Measurements from ENCODE around the gene CLTCL1.
A peak's percentile ranks its signal among the peaks of the same experiment; 100 is the strongest.
"Not testable (repeated sequence)": the region's sequence is repeated elsewhere in the genome, so short reads cannot be mapped to it uniquely, and the experiment has no call there.

Gene CLTCL1

DNA sequence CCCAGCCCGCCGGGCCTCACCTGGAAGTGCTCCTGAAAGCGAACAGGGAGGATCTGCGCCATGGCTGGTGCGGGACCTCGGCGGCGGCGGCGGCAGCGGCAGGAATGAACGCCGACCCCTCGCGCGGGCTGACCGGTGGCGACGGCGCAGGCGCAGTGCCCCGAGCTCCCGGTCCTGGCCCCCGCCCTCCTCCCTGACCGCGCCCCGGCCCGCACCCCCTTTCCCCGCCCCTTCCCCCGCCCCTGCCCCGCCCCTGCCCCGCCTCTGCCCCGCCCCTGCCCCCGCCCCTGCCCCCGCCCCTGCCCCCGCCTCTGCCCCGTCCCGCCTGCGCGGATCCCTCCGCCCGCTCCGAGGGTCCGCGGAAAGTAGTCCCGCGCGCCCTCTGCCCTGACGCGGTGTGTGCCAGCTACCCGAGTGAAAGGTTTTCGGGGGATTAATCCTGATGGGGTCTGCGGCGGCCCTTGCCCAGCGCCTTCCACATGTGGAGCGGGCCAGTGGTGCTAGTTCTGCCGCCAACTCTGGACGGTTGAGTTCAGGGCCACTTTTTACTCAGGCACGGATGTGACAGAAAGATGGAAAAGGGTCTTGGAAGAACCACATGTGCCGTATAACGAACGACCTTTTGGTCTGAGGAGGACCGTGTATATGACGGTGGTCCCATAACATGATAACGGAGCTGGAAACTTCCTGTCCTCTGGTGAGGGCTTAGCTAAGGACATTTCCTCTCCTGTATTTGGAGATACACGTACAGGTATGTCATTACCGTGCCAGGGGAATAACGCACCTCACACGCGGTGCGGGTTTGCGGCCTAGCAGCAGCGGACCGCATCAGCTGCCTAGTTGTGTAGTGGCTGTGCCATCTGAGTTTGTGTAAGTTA is at the start of gene CLTCL1:
Gene CLTCL1, minus strand, starts transcription at position 140 of the 878 bp plus-strand sequence. Its CDS starts 78 bp downstream, at position 62.
- peaks cover 25% of the 10 kb centered on the region for H3K4me1 Mint-ChIP-seq (ENCODE audit: low read depth)
- peak; percentile 82 for DNase-seq
- H3K36me3 Mint-ChIP-seq (ENCODE audit: low read depth): peaks cover 2% of the 10 kb centered on the region
- H3K9me3 Mint-ChIP-seq: no peaks in the 10 kb centered on the region
- H3K27ac Mint-ChIP-seq: peak within 1 kb of the TSS; percentile 66
- peaks cover 27% of the 10 kb centered on the region for H3K27me3 Mint-ChIP-seq
- peak within 1 kb of the TSS; percentile 86 for H3K4me3 Mint-ChIP-seq

DNA sequence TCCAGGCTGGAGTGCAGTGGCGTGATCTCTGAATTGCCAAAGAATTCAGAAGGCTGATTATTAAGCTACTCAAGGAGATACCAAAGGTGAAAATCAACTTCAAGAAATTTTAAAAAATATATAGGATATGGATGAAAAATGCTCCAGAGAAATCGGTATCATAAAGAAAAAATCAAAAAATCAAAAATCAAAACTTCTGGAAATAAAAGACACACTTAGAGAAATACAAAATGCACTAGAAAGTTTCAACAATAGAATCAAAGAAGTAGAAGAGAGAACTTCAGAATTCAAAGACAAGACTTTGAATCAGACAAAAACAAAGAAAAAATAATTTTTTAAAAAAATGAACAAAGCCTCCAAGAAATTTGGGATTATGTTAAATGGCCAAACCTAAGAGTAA is 45.6 kb upstream of the CLTCL1 start:
- H3K4me3 Mint-ChIP-seq: no peak overlapping the region
- H3K4me1 Mint-ChIP-seq (ENCODE audit: low read depth): no peaks in the 10 kb centered on the region
- DNase-seq: no peak
- no peaks in the 10 kb centered on the region for H3K27me3 Mint-ChIP-seq
- no peak overlapping the region for H3K27ac Mint-ChIP-seq
- peaks cover 98% of the 10 kb centered on the region for H3K36me3 Mint-ChIP-seq (ENCODE audit: low read depth)
- peaks cover 47% of the 10 kb centered on the region for H3K9me3 Mint-ChIP-seq

DNA sequence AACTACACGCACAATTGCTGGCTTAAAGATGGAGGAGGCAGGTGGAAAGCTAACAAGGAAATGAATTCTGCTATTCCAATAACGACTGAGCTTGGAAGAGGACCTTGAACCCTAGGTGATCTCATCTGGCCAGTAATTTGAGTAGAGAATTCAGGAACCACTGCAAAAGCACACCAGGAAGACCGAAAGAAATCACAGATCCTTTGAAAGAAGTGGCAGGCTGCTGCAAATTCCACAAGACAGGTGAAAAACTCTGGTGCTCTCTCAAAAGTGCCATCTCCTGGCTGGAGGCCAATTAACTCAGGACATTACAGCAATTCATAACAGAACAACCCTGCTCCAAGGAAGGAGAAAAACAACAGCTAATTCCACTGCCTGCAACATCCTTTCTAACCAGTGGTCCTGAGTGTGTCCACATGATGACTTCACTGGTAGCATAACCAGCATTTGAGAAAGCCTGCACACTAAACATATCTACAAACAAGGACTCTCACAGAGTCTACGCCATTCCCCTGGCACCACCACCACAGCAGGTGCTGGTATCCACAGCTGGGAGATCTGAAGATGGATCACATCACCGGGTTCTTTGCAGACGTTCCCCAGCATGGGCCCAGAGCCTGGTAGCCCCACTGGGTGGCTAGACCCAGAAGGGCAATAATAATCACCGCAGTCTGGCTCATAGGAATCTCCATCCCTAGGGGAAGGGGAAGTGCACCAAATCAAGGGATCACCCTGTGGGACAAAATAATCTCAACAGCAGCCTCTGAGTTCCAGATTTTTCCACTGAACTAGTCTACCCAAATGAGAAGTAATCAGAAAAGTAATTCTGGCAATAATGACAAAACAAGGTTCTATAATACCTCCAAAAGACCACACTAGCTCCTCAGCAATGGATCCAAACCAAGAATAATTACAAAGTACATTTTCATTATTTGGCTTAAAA is 44.9 kb upstream of the CLTCL1 start:
- Mint-ChIP-seq H3K4me3 (no peak overlapping the region), H3K36me3 (ENCODE audit: low read depth) (peaks cover 98% of the 10 kb centered on the region), H3K27ac (no peak overlapping the region), H3K27me3 (no peaks in the 10 kb centered on the region), H3K4me1 (ENCODE audit: low read depth) (no peaks in the 10 kb centered on the region), H3K9me3 (peaks cover 47% of the 10 kb centered on the region)
- no peak for DNase-seq

DNA sequence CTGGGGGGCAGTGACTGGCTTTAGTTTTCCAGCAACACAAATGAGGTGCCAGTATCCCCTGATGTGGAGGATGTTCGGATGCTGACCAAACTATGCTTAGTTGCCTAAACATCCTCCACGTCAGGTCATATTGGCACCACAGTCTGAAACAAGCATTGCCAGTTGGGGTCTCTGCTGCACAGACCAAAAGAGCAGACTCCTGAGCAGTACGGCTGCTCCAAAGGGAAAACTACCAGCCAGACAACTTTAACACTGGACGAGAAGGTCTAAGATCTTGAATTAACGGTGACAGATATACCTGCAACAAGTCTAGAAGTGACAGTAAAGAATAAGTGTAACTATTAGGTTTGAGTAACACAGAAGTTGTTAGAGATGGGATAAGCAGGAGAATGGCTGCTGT is 40.5 kb upstream of the CLTCL1 start:
- H3K4me3 Mint-ChIP-seq: no peak overlapping the region
- no peak for DNase-seq
- H3K27me3 Mint-ChIP-seq: no peaks in the 10 kb centered on the region
- H3K36me3 Mint-ChIP-seq (ENCODE audit: low read depth): peaks cover 88% of the 10 kb centered on the region
- H3K4me1 Mint-ChIP-seq (ENCODE audit: low read depth): no peaks in the 10 kb centered on the region
- no peak overlapping the region for H3K27ac Mint-ChIP-seq
- peaks cover 28% of the 10 kb centered on the region for H3K9me3 Mint-ChIP-seq

DNA sequence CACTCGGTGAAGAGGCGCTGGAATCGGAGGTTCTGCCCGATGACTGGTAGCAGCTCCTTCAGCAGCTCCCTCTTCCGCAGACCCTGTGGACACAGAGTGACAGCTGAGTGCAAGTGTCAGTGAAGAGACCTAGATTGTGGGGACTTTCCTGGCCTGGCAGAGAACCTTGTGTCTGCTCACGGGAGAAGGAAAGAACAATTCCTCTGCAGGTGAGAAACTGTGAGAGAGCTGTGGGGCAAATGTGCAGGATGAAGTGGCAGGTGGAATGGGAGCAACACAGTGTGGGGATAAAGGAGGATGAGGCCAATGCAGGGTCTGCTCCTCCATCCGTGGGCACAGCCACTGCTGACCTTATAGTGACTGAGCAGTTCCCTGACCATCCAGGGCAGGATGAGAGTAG is 40.0 kb upstream of the CLTCL1 start:
- no peaks in the 10 kb centered on the region for H3K4me1 Mint-ChIP-seq (ENCODE audit: low read depth)
- peaks cover 24% of the 10 kb centered on the region for H3K9me3 Mint-ChIP-seq
- no peak for DNase-seq
- no peak overlapping the region for H3K27ac Mint-ChIP-seq
- no peaks in the 10 kb centered on the region for H3K27me3 Mint-ChIP-seq
- H3K4me3 Mint-ChIP-seq: no peak overlapping the region
- H3K36me3 Mint-ChIP-seq (ENCODE audit: low read depth): peaks cover 83% of the 10 kb centered on the region

DNA sequence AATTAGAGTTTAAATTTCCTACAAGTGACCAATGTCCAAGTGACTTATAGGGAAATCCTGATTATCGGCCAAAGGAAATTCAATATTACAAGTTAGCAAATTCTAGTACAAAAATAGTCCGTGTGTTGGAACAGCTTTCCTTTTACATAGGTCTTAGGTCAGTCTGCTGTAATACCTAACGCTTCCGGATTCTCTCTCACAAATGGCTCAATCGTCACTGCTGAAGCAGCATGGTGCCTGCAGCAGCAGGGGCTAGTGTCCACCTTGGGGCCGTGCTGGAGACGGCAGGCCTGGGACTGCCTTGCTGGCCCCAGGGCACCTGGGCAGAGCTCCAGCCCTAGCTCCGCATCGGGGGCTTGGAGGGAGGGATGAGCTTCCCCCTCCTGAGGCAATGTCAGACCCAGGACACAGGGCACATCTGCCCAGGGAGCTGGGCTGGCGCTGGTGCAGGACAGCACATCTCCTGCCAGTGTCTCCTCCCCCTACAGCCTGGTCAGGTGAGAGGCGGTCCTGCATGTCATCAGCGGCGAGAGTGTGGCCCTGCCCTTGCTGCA is 39.4 kb upstream of the CLTCL1 start:
- H3K4me1 Mint-ChIP-seq (ENCODE audit: low read depth): no peaks in the 10 kb centered on the region
- H3K9me3 Mint-ChIP-seq: peaks cover 19% of the 10 kb centered on the region
- H3K36me3 Mint-ChIP-seq (ENCODE audit: low read depth): peaks cover 78% of the 10 kb centered on the region
- no peak for DNase-seq
- H3K27ac Mint-ChIP-seq: no peak overlapping the region
- no peaks in the 10 kb centered on the region for H3K27me3 Mint-ChIP-seq
- H3K4me3 Mint-ChIP-seq: no peak overlapping the region

DNA sequence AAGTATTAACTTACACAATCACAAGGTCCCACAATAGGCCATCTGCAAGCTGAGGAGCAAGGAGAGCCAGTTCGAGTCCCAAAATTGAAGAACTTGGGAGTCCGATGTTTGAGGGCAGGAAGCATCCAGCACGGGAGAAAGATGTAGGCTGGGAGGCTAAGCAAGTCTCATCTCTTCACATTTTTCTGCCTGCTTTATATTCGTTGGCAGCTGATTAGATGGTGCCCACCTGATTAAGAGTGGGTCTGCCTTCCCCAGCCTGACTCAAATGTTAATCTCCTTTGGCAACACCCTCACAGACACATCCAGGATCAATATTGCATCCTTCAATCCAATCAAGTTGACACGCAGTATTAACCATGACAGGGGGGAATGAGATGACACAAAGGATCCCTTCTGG is 38.7 kb upstream of the CLTCL1 start:
- not testable (repeated sequence) for H3K27me3 Mint-ChIP-seq; DNase-seq; H3K4me1 Mint-ChIP-seq (ENCODE audit: low read depth); H3K4me3 Mint-ChIP-seq; H3K27ac Mint-ChIP-seq
- H3K9me3 Mint-ChIP-seq: peaks cover 13% of the 10 kb centered on the region
- peaks cover 71% of the 10 kb centered on the region for H3K36me3 Mint-ChIP-seq (ENCODE audit: low read depth)

DNA sequence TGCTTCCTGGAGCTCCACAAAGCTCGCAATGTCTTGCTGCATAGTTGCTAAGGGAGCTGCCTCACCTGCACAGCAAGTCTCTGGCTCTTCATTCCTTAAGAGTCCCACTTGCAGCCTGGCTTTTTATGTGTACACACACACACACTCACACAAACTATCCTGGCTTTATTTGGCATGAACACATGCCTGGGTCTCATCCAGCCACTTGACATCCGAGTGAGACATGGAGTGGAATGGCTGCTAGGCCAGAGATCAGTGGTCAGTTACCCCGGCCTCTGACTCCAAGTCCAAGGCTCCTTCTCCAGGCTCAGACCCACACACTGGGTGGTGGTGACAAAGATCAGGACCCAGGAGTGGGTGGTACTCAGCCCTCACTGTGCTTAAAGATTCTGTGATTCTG is 37.9 kb upstream of the CLTCL1 start:
- H3K27ac Mint-ChIP-seq: no peak overlapping the region
- H3K4me1 Mint-ChIP-seq (ENCODE audit: low read depth): no peaks in the 10 kb centered on the region
- peaks cover 10% of the 10 kb centered on the region for H3K9me3 Mint-ChIP-seq
- no peaks in the 10 kb centered on the region for H3K27me3 Mint-ChIP-seq
- no peak for DNase-seq
- peaks cover 63% of the 10 kb centered on the region for H3K36me3 Mint-ChIP-seq (ENCODE audit: low read depth)
- no peak overlapping the region for H3K4me3 Mint-ChIP-seq

DNA sequence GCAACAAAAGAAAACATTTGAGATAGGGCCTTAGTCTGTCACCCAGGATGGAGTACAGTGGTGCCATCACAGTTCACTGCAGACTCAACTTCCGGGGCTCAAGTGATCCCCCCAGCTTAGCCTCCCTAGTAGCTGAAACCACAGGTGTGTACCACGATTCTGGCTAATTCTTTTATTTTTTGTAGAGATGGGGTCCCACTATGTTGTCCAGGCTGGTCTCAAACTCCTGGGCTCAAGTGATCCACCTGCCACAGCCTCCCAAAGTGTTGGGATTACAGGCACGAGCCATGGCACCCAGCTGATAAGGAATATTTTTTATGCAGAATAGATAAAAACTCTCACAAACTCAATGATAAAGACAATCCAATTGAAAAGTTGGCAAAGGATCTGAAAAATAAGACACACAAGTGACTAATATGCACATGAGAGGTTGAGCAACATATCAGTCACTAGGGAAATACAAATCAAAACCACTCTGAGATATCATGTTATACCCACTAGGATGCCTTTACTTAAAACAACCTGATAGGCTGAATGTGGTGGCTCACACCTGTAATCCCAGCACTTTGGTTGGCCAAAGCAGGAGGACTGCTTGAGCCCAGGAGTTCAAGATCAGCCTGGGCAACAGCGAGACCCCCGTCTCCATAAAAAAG is 33.9 kb upstream of the CLTCL1 start:
- H3K36me3 Mint-ChIP-seq (ENCODE audit: low read depth): peaks cover 25% of the 10 kb centered on the region
- DNase-seq: no peak
- no peaks in the 10 kb centered on the region for H3K27me3 Mint-ChIP-seq
- H3K4me1 Mint-ChIP-seq (ENCODE audit: low read depth): no peaks in the 10 kb centered on the region
- H3K4me3 Mint-ChIP-seq: no peak overlapping the region
- peaks cover 12% of the 10 kb centered on the region for H3K9me3 Mint-ChIP-seq
- no peak overlapping the region for H3K27ac Mint-ChIP-seq

DNA sequence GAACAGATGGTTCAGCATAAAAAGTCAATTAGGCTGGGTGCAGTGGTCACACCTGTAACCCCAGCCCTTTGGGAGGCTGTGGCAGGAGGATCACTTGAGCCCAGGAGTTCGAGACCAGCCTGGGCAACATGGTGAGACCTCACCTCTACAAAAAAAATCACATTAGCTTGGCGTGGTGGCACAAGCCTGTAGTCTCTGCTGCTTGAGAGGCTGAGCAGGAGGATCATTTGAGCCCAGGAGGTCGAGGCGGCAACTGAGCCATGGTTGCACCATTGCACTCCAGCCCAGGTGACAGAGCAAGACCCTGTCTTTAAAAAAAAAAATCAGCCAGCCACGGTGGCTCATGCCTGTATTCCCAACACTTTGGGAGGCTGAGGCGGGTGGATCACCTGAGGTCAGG is 31.9 kb upstream of the CLTCL1 start:
- H3K27me3 Mint-ChIP-seq; H3K4me1 Mint-ChIP-seq (ENCODE audit: low read depth); H3K4me3 Mint-ChIP-seq; H3K27ac Mint-ChIP-seq; DNase-seq; H3K36me3 Mint-ChIP-seq (ENCODE audit: low read depth): not testable (repeated sequence)
- H3K9me3 Mint-ChIP-seq: peaks cover 14% of the 10 kb centered on the region

DNA sequence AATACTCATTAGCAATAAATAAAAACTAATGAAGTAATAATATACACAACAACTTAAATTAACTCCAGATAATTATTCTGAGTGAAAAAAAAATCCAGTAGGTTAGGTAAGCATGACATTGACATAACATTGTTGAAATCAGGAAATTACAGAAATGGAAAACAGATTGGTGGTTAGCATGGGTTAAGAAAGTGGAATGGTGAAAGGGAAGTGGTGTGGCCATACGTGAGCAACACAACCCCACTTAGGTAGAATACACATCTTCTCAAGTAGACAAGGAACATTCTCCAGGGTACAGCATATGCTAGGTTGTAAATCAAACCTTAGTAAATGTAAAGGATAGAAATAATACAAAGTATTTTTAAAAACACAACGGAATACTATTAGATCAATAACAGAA is 30.2 kb upstream of the CLTCL1 start:
- Mint-ChIP-seq H3K9me3 (peaks cover 20% of the 10 kb centered on the region), H3K36me3 (ENCODE audit: low read depth) (no peaks in the 10 kb centered on the region), H3K27me3 (no peaks in the 10 kb centered on the region), H3K4me3 (no peak overlapping the region), H3K27ac (no peak overlapping the region), H3K4me1 (ENCODE audit: low read depth) (no peaks in the 10 kb centered on the region)
- no peak for DNase-seq

DNA sequence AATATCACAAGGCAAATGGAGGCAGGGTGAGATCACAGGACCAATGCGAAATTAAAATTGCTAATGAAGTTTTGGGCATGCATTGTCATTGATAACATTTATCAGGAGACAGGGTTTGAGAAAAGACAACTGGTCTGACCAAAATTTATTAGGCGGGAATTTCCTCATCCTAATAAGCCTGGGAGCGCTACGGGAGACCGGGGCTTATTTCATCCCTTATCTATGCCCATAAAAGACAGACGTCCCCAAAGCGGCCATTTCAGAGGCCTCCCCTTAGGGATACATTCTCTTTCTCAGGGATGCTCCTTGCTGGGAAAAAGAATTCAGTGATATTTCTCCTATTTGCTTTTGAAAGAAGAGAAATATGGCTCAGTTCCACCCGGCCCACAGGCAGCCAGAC is 28.6 kb upstream of the CLTCL1 start:
- H3K27me3 Mint-ChIP-seq; H3K27ac Mint-ChIP-seq; H3K4me1 Mint-ChIP-seq (ENCODE audit: low read depth); H3K36me3 Mint-ChIP-seq (ENCODE audit: low read depth); DNase-seq; H3K4me3 Mint-ChIP-seq: not testable (repeated sequence)
- H3K9me3 Mint-ChIP-seq: peaks cover 29% of the 10 kb centered on the region

DNA sequence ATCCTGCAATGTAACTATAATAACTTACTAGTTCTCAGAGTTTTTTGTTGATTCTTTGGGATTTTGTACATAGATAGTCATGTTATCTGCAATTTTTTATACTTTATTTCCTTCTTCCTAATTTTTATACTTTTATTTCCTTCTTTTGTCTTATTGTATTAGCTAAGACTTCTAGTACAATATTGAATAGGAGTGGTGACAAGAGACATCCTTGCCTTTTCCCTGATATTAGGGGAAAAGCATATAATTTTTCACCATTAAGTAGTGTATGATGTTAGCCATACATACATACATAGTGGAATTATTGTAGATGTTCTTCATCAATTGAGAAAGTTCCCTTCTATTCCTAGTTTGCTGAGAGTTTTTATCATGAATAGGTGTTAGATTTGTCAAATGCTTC is 27.8 kb upstream of the CLTCL1 start:
- DNase-seq: no peak
- H3K4me3 Mint-ChIP-seq: no peak overlapping the region
- no peaks in the 10 kb centered on the region for H3K27me3 Mint-ChIP-seq
- no peaks in the 10 kb centered on the region for H3K4me1 Mint-ChIP-seq (ENCODE audit: low read depth)
- peaks cover 30% of the 10 kb centered on the region for H3K9me3 Mint-ChIP-seq
- no peaks in the 10 kb centered on the region for H3K36me3 Mint-ChIP-seq (ENCODE audit: low read depth)
- H3K27ac Mint-ChIP-seq: no peak overlapping the region

DNA sequence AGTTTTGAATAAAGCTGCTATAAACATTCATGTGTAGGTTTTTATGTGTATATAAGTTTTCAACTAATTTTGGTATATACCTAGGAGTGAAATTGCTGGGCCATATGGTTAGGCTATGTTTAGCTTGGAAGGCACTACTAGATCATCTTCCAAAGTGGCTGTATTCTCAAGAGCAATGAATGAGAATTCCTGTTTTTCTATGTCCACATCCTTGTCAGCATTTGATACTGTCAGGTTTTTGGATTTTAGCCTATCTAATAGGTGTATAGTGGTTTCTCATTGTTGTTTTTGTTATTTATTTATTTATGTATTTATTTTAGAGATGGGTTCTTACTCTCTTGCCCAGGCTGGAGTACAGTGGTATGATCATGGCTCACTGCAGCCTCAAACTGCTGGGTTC is 26.3 kb upstream of the CLTCL1 start:
- Mint-ChIP-seq H3K27me3 (no peaks in the 10 kb centered on the region), H3K4me1 (ENCODE audit: low read depth) (no peaks in the 10 kb centered on the region), H3K9me3 (peaks cover 32% of the 10 kb centered on the region), H3K36me3 (ENCODE audit: low read depth) (no peaks in the 10 kb centered on the region), H3K27ac (no peak overlapping the region), H3K4me3 (no peak overlapping the region)
- no peak for DNase-seq
